ENCODE data around the gene SMTN. TPM values are rescaled to one million over a fixed set of nuclear protein-coding genes. Genes with fewer than 3 reads are reported as not detected.
"Not testable (repeated sequence)": the region's sequence is repeated elsewhere in the genome, so short reads cannot be mapped to it uniquely, and the experiment has no call there.

Gene SMTN
- total and polyA plus RNA-seq, 12 donors, result 4.6 to 155 (median 88.9) TPM

DNA sequence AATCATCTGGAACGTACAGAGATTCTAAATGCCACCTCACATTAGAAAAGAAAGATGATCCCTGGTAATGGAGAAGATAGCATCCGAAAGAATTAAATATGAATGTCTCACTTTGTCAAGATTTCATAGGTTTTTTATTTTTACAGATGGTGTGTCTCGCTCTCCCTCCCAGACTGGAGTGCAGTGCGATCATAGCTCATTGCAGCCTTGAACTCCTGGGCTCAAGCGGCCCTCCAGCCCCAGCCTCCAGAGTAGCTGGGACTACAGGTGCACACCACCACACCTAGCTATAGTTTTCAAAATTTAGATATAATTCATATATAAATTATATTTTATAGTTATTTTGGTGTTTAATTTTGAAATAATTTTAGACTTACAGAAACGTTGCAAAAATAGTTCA is 16.7 kb upstream of the SMTN start:
- peaks cover 0 to 6% of the 10 kb centered on the region in 2 donors for H3K4me1 ChIP-seq (replicated peaks in 1 of 2)
- H3K27ac ChIP-seq, result no peak overlapping the region
- H3K36me3 ChIP-seq (replicated peaks in 1 of 2), result no peaks in the 10 kb centered on the region
- no peaks in the 10 kb centered on the region for H3K9me3 ChIP-seq (replicated peaks in 1 of 3)
- H3K27me3 ChIP-seq, result no peaks in the 10 kb centered on the region
- 88 to 92% (median 91%) methylated on average over 6 of the region's 6 CpGs for WGBS, 4 donors
- H3K4me3 ChIP-seq, result no peak overlapping the region
- no peak for DNase-seq
- TF ChIP-seq POLR2A (IDR thresholded peaks at IDR 0.05), result no peak
- TF ChIP-seq, protein P1, sequence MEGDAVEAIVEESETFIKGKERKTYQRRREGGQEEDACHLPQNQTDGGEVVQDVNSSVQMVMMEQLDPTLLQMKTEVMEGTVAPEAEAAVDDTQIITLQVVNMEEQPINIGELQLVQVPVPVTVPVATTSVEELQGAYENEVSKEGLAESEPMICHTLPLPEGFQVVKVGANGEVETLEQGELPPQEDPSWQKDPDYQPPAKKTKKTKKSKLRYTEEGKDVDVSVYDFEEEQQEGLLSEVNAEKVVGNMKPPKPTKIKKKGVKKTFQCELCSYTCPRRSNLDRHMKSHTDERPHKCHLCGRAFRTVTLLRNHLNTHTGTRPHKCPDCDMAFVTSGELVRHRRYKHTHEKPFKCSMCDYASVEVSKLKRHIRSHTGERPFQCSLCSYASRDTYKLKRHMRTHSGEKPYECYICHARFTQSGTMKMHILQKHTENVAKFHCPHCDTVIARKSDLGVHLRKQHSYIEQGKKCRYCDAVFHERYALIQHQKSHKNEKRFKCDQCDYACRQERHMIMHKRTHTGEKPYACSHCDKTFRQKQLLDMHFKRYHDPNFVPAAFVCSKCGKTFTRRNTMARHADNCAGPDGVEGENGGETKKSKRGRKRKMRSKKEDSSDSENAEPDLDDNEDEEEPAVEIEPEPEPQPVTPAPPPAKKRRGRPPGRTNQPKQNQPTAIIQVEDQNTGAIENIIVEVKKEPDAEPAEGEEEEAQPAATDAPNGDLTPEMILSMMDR (IDR thresholded peaks at IDR 0.05), result no peak
- intact Hi-C loops (cut with DNase I), result no loop called here

DNA sequence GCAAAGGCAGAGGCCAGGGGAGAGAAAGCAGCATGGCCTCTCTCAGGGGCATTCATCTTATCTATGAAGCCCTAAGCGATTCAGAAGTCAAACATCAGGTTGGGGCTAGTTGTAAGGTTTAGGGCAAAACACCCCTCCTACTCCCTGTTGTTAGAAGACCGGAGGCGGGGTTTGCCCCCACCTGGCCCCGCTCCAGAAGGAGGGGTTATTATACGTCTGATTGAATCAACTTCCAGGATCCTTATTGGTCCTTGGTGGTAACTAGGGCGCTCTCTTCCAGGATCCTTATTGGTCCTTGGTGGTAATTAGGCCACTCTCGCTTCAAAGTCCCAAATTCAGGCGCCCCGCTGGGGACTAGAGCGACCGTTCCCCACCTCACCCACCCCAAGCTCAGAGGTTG is 12.1 kb upstream of the SMTN start:
- no peak overlapping the region for H3K4me3 ChIP-seq
- H3K4me1 ChIP-seq (replicated peaks in 1 of 2), result no peaks in the 10 kb centered on the region
- no peak for DNase-seq
- H3K9me3 ChIP-seq (replicated peaks in 1 of 3), result no peaks in the 10 kb centered on the region
- no peak overlapping the region for H3K27ac ChIP-seq
- intact Hi-C loops (cut with DNase I), result no loop called here
- TF ChIP-seq, protein P1 (IDR thresholded peaks at IDR 0.05), result no peak
- TF ChIP-seq POLR2A (IDR thresholded peaks at IDR 0.05), result no peak
- no peaks in the 10 kb centered on the region for H3K36me3 ChIP-seq (replicated peaks in 1 of 2)
- 83 to 88% (median 84%) methylated on average over 11 of the region's 11 CpGs for WGBS, 4 donors
- no peaks in the 10 kb centered on the region for H3K27me3 ChIP-seq

DNA sequence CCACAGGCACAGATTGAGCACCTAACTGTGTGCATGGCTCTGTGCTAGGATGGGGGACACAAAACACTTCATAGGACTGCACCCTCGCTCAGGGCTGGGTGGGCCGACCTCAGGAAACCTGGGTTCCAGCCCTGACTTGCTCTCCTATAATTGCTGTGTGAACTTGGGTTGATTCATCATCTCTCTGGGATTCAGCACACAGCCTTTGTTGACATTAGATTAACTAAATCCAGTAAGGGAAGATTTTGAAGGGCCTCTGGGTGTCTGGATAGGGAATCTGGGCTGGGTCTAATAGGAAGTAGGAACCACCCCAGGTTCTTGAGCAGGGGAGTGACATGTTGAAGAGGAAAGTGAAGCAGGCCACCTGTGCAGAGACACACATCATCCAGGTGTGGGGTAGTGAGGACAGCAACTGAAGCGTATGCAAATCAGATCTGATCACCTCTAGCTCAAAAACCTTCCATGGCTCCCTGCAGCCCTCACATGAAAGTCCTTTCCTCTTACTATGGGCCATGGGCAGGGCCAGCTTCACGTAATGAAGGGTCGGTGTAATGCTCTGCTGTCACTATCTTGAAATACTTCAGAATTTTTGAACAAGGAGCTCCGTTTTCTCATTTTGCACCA is 11.3 kb upstream of the SMTN start:
- H3K4me3 ChIP-seq; intact Hi-C loops (cut with DNase I); DNase-seq; H3K36me3 ChIP-seq (replicated peaks in 1 of 2); H3K4me1 ChIP-seq (replicated peaks in 1 of 2); H3K27me3 ChIP-seq; H3K9me3 ChIP-seq (replicated peaks in 1 of 3); H3K27ac ChIP-seq: not testable (repeated sequence)
- WGBS, 4 donors, result 84 to 92% (median 90%) methylated on average over 5 to 6 of the region's 6 CpGs

DNA sequence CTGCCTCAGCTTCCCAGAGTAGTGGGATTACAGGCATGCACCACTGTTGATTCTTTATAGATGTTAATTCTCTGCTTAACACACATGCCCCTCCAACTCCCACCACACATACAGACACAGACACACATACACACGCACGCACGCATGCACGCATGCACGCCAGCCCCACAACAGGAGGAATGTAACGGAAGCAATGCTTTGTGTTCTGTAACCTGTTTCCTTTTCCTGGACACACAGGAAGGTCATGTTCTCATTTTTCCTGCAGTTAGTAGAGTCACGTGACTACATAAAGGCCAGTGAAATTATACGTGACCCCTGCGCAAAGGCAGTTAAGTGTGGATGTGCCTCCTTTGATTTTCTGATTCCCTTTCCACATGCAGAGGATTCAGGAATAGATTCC is 8.0 kb upstream of the SMTN start:
- H3K4me3 ChIP-seq; H3K9me3 ChIP-seq (replicated peaks in 1 of 3); H3K27ac ChIP-seq; H3K36me3 ChIP-seq (replicated peaks in 1 of 2); H3K4me1 ChIP-seq (replicated peaks in 1 of 2); H3K27me3 ChIP-seq; intact Hi-C loops (cut with DNase I): not testable (repeated sequence)
- peak in 1 of 7 donors; percentile 13 for DNase-seq
- WGBS, 4 donors, result 62 to 79% (median 75%) methylated on average over 9 of the region's 9 CpGs

DNA sequence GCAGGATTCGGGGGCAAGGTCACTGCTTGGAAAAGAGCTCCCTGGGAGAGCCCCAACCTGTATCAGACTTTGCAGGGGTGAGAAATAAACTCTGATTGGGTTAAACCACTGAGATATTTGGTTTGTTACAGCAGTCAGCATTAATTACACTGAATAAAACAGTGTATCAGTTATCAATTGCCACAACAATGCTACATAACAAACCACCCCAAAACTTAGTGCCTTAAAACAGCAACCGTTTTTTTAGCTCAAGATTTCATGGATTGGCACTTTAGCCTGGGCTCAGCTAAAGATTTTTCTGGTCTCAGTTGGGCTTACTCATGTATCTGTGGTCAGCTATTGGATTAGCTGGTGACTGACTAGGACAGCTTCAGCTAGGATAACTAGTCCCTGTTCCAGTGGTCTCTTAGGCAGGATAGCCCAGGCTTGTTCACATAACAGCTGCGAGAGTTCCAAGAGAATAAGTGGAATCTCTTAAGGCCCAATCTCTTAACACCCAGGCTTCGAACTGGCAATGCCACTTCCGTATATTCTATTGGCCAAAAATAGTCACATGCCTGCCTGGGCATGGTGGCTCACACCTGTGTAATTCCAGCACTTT is 7.5 kb upstream of the SMTN start:
- H3K9me3 ChIP-seq (replicated peaks in 1 of 3); H3K27me3 ChIP-seq; H3K4me1 ChIP-seq (replicated peaks in 1 of 2); DNase-seq; intact Hi-C loops (cut with DNase I); H3K36me3 ChIP-seq (replicated peaks in 1 of 2); H3K27ac ChIP-seq; H3K4me3 ChIP-seq: not testable (repeated sequence)
- 63 to 74% (median 68%) methylated on average over 2 to 5 of the region's 5 CpGs for WGBS, 4 donors

DNA sequence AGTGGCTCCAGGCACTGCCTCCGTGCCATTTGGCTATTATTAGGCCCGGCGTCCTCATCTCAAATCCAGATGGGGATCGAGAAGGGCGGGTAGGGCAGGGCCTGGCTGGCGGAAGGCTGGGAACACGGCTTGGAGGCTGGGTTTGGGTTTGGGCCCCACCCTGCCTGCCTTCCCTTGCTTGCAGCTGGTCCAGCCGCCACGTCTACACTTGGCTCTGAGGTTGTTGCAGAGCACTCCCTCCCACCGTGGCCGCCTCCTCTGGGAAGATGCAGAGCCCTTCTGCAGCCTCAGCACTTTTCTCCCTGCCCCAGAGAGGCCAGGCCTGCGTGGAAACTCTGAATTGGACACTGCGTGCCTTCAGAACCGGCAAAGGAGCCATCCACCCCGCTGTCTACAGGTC is 5.2 kb upstream of the SMTN start:
- WGBS, 4 donors, result 60 to 77% (median 70%) methylated on average over 9 to 15 of the region's 15 CpGs
- H3K27ac ChIP-seq, result peak overlapping the region in 3 of 5 donors; percentile 26 to 77 (median 72)
- peak; percentile 43 to 82 (median 67) for DNase-seq
- H3K9me3 ChIP-seq (replicated peaks in 1 of 3), result no peaks in the 10 kb centered on the region
- H3K4me3 ChIP-seq, result no peak overlapping the region
- H3K27me3 ChIP-seq, result no peaks in the 10 kb centered on the region
- peaks cover 0 to 8% of the 10 kb centered on the region in 2 donors for H3K4me1 ChIP-seq (replicated peaks in 1 of 2)
- intact Hi-C loops (cut with DNase I), result no loop called here
- TF ChIP-seq, protein P1 (IDR thresholded peaks at IDR 0.05), result no peak
- no peaks in the 10 kb centered on the region for H3K36me3 ChIP-seq (replicated peaks in 1 of 2)
